Right atrium auricular region (tissue), 2 donors: Measurements from ENCODE around the gene G6PC2. TPM values are rescaled to one million over a fixed set of nuclear protein-coding genes. Genes with fewer than 3 reads are reported as not detected.

Source experiments
- DNase-seq: peaks from one replicate; pipeline ENCODE4 v3.0.0-alpha.2; 2019; ENCODE audit warnings: low spot score
- H3K27ac ChIP-seq, 2 donors: fragments of 200-600 bp; sonication (generic); 1 replicate in 1 of 2; 2 replicates in 1 of 2; pipeline ENCODE4 v1.5.1; 2016 to 2019
- H3K27me3 ChIP-seq, 2 donors: fragments of 200-600 bp; sonication (generic); one replicate each; pipeline versions ENCODE4 v1.5.1 to v1.6.0; 2017 to 2019
- H3K36me3 ChIP-seq: fragments of 200-600 bp; sonication (generic); one replicate; pipeline ENCODE4 v1.5.1; 2016
- H3K4me1 ChIP-seq, 2 donors: fragments of 200-600 bp; sonication (generic); one replicate each; pipeline versions ENCODE4 v1.5.1 to v1.6.0; 2017 to 2019
- H3K4me3 ChIP-seq, 2 donors: fragments of 200-600 bp; sonication (generic); 1 replicate in 1 of 2; 2 replicates in 1 of 2; pipeline ENCODE4 v1.5.1; 2017 to 2019; ENCODE audit warnings: mild to moderate bottlenecking in 1 of 2, moderate library complexity in 1 of 2
- H3K9me3 ChIP-seq, 2 donors: fragments of 200-600 bp; sonication (generic); one replicate each; pipeline ENCODE4 v1.5.1; 2019
- CTCF ChIP-seq, 2 donors: fragments of 200-600 bp; sonication (generic); IDR thresholded peaks; one replicate each; pipeline ENCODE4 v1.5.1; 2019; ENCODE audit warnings: antibody characterized with exemption in 2 of 2
- total RNA-seq, 2 donors: library from RNA; depleted of rRNA; stranded (reverse); fragments of >200 nt; gene quantifications; one replicate each; pipeline ENCODE4 v1.1.0, GENCODE V29; 2016

G6PC2 gene
- total RNA-seq, 2 donors from 2014 or later = not detected

DNA sequence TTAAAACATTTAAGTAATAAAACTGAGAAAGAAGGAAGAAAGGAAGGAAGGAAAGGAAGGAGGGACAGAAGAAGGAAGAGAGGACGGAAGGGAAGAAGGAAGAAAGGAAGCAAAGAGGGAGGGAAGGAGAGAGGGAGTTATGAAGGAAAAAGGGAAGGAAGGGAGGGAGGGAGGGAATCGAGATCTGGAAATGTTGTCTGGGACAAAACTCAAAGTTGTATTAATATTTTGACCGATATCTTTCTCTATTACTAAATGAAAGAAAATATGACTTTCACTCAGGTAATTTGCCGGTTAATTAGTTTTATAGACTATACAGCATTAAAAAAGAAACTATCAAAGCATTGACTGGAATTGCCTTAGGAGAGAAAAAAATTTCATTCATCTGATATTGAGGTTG, 44.4 kb downstream of the G6PC2 start:
- no peaks in the 10 kb centered on the region for H3K36me3 ChIP-seq
- H3K9me3 ChIP-seq = no peaks in the 10 kb centered on the region
- no peak overlapping the region for H3K4me3 ChIP-seq
- no peaks in the 10 kb centered on the region for H3K27me3 ChIP-seq
- TF ChIP-seq CTCF (IDR thresholded peaks at IDR 0.05) = no peak
- H3K27ac ChIP-seq = no peak overlapping the region
- H3K4me1 ChIP-seq = no peaks in the 10 kb centered on the region
- DNase-seq = no peak

DNA sequence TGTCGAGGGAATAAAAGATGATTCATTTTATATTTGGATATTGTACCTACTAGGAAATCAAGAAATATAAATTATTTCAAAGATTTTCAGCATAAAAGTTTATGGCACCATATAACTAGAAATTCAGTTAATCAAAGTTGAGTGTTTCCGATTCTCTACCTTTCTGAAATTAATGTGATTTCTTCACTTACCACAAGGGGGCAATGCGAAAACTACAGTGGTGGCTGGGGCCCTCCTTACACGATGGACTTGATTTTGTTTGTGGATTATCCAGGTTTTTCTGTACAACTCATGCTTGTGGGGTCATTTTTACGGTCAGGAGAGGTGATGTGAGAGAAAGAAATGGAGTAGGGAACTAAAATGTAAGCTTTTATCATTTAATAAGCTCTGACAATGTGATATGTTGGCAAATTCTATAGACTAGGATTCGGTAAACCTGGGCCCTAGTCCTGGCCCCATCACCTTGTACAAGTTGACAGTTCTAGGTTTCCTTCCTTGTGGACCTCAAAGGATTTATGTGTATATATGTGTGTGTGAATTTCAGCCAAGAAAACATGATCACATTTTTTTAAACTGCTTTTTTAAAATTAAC, 47.6 kb downstream of the G6PC2 start:
- TF ChIP-seq CTCF (IDR thresholded peaks at IDR 0.05) = peak; percentile 25 to 64
- Histone ChIP-seq H3K4me3 (no peak overlapping the region), H3K27ac (no peak overlapping the region), H3K36me3 (no peaks in the 10 kb centered on the region), H3K4me1 (no peaks in the 10 kb centered on the region), H3K27me3 (no peaks in the 10 kb centered on the region), H3K9me3 (peaks cover 0 to 6% of the 10 kb centered on the region in 2 donors)
- no peak for DNase-seq

DNA sequence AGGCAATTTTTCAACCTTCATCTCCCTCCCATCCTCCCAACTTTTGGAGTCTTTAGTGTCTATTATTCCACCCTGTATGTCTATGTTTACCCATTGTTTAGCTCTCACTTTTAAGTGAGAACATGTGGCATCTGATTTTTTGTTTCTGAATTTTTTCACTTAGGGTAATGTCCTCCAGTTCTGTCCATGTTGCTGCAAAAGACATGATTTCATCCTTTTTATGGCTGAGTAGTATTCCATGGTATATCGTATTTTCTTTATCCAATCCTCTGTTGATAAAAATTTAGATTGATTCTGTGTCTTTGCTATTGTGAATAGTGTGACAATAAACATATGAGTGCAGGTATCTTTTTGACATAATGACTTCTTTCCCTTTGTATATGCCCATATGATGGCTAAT, 48.2 kb downstream of the G6PC2 start:
- no peak for TF ChIP-seq CTCF (IDR thresholded peaks at IDR 0.05)
- Histone ChIP-seq H3K36me3 (no peaks in the 10 kb centered on the region), H3K27ac (no peak overlapping the region), H3K27me3 (no peaks in the 10 kb centered on the region), H3K4me1 (no peaks in the 10 kb centered on the region), H3K4me3 (no peak overlapping the region), H3K9me3 (peaks cover 0 to 6% of the 10 kb centered on the region in 2 donors)
- DNase-seq = no peak

GRCh38 chr2:168951871-168952270, 50.8 kb downstream of the G6PC2 start:
- no peaks in the 10 kb centered on the region for H3K4me1 ChIP-seq
- H3K27ac ChIP-seq = no peak overlapping the region
- H3K9me3 ChIP-seq = peaks cover 0 to 10% of the 10 kb centered on the region in 2 donors
- no peaks in the 10 kb centered on the region for H3K27me3 ChIP-seq
- no peaks in the 10 kb centered on the region for H3K36me3 ChIP-seq
- no peak for TF ChIP-seq CTCF (IDR thresholded peaks at IDR 0.05)
- H3K4me3 ChIP-seq = no peak overlapping the region
- no peak for DNase-seq

GRCh38 chr2:168952424-168952823, 51.3 kb downstream of the G6PC2 start:
- Histone ChIP-seq H3K27ac (no peak overlapping the region), H3K4me1 (no peaks in the 10 kb centered on the region), H3K4me3 (no peak overlapping the region), H3K36me3 (no peaks in the 10 kb centered on the region), H3K27me3 (no peaks in the 10 kb centered on the region), H3K9me3 (peaks cover 0 to 10% of the 10 kb centered on the region in 2 donors)
- no peak for DNase-seq
- no peak for TF ChIP-seq CTCF (IDR thresholded peaks at IDR 0.05)

- Histone ChIP-seq H3K9me3 (peaks cover 0 to 10% of the 10 kb centered on the region in 2 donors), H3K36me3 (no peaks in the 10 kb centered on the region), H3K4me3 (no peak overlapping the region), H3K27ac (no peak overlapping the region), H3K27me3 (no peaks in the 10 kb centered on the region), H3K4me1 (no peaks in the 10 kb centered on the region)
- no peak for DNase-seq
- TF ChIP-seq CTCF (IDR thresholded peaks at IDR 0.05) = no peak
Measured at GRCh38 chr2:168954256-168954655, 53.2 kb downstream of the G6PC2 start.
